ENCODE measurements around the gene SCLY. TPM values are rescaled to one million over a fixed set of nuclear protein-coding genes. Genes with fewer than 3 reads are reported as not detected.

Gene SCLY
- polyA plus RNA-seq, 3 donors, result 9.5 to 10.6 (median 10.3) TPM

- intact Hi-C loops (cut with micrococcal nuclease), result no loop called here
- no peaks in the 10 kb centered on the region for H3K36me3 Mint-ChIP-seq
- H2AFZ ChIP-seq (ENCODE audit: insufficient read depth, low read depth, low read length, poor library complexity, severe bottlenecking), result no peak overlapping the region
- no peak overlapping the region for H3K4me3 Mint-ChIP-seq
- H3K4me1 ChIP-seq (ENCODE audit: control insufficient read depth in 1 of 2, insufficient read depth in 2 of 2, low read length in 2 of 2), result peaks cover 16 to 17% of the 10 kb centered on the region in 2 donors
- no peaks in the 10 kb centered on the region for H3K27me3 ChIP-seq (ENCODE audit: control insufficient read depth in 2 of 2, insufficient read depth in 2 of 2, low read length in 2 of 2)
- no peak for DNase-seq
- TF ChIP-seq CTCF (IDR thresholded peaks at IDR 0.05), result no peak
- H3K4me3 ChIP-seq (replicated peaks in 1 of 3; ENCODE audit: low read depth in 2 of 3, low read length in 3 of 3), result no peak overlapping the region
- no peak overlapping the region for H3K27ac Mint-ChIP-seq
- 75% methylated on average over 6 of the region's 12 CpGs for WGBS (ENCODE audit: insufficient coverage)
- H3K79me2 ChIP-seq (ENCODE audit: insufficient read depth, low read length), result no peaks in the 10 kb centered on the region
- H3K27me3 Mint-ChIP-seq (ENCODE audit: low read depth in 3 of 3), result peaks cover 0 to 3% (median 0%) of the 10 kb centered on the region in 3 donors
- H3K9me3 Mint-ChIP-seq, result peaks cover 0 to 4% (median 0%) of the 10 kb centered on the region in 7 donors
- H3K9ac ChIP-seq (ENCODE audit: insufficient read depth, low read length, poor library complexity, severe bottlenecking), result no peak overlapping the region
- H3K9me3 ChIP-seq (replicated peaks in 1 of 2; ENCODE audit: control insufficient read depth in 1 of 2, insufficient read depth in 1 of 2, low read length in 2 of 2), result no peaks in the 10 kb centered on the region
- peaks cover 23% of the 10 kb centered on the region for H3K4me1 Mint-ChIP-seq
- no peaks in the 10 kb centered on the region for H3K36me3 ChIP-seq (replicated peaks in 1 of 2; ENCODE audit: control insufficient read depth in 1 of 2, insufficient read depth in 2 of 2, low read length in 2 of 2)
- H4K20me1 ChIP-seq (ENCODE audit: insufficient read depth, low read length), result no peaks in the 10 kb centered on the region
- H3K27ac ChIP-seq (ENCODE audit: low read depth in 1 of 2, low read length in 2 of 2), result no peak overlapping the region
- H3K4me2 ChIP-seq (replicated peaks; ENCODE audit: extremely low read depth, low read length, poor library complexity, severe bottlenecking), result no peak overlapping the region
Observed at GRCh38 chr2:238145851-238146250, 85.0 kb downstream of the SCLY start.

GRCh38 chr2:238146884-238147544 lies 86.2 kb downstream of the SCLY start:
- peaks cover 0 to 4% (median 0%) of the 10 kb centered on the region in 7 donors for H3K9me3 Mint-ChIP-seq
- no peak for TF ChIP-seq CTCF (IDR thresholded peaks at IDR 0.05)
- no peak overlapping the region for H3K4me3 Mint-ChIP-seq
- H2AFZ ChIP-seq (ENCODE audit: insufficient read depth, low read depth, low read length, poor library complexity, severe bottlenecking), result no peak overlapping the region
- no peak overlapping the region for H3K4me2 ChIP-seq (replicated peaks; ENCODE audit: extremely low read depth, low read length, poor library complexity, severe bottlenecking)
- no peak for DNase-seq
- H3K4me1 ChIP-seq (ENCODE audit: control insufficient read depth in 1 of 2, insufficient read depth in 2 of 2, low read length in 2 of 2), result peaks cover 4 to 5% of the 10 kb centered on the region in 2 donors
- 84% methylated on average over 8 of the region's 13 CpGs for WGBS (ENCODE audit: insufficient coverage)
- H3K36me3 Mint-ChIP-seq, result no peaks in the 10 kb centered on the region
- H3K9ac ChIP-seq (ENCODE audit: insufficient read depth, low read length, poor library complexity, severe bottlenecking), result no peak overlapping the region
- no peaks in the 10 kb centered on the region for H3K27me3 ChIP-seq (ENCODE audit: control insufficient read depth in 2 of 2, insufficient read depth in 2 of 2, low read length in 2 of 2)
- peaks cover 0 to 2% (median 0%) of the 10 kb centered on the region in 3 donors for H3K27me3 Mint-ChIP-seq (ENCODE audit: low read depth in 3 of 3)
- no peaks in the 10 kb centered on the region for H3K9me3 ChIP-seq (replicated peaks in 1 of 2; ENCODE audit: control insufficient read depth in 1 of 2, insufficient read depth in 1 of 2, low read length in 2 of 2)
- no peak overlapping the region for H3K27ac Mint-ChIP-seq
- H3K79me2 ChIP-seq (ENCODE audit: insufficient read depth, low read length), result no peaks in the 10 kb centered on the region
- intact Hi-C loops (cut with micrococcal nuclease), result no loop called here
- no peak overlapping the region for H3K4me3 ChIP-seq (replicated peaks in 1 of 3; ENCODE audit: low read depth in 2 of 3, low read length in 3 of 3)
- no peaks in the 10 kb centered on the region for H3K36me3 ChIP-seq (replicated peaks in 1 of 2; ENCODE audit: control insufficient read depth in 1 of 2, insufficient read depth in 2 of 2, low read length in 2 of 2)
- no peaks in the 10 kb centered on the region for H4K20me1 ChIP-seq (ENCODE audit: insufficient read depth, low read length)
- no peak overlapping the region for H3K27ac ChIP-seq (ENCODE audit: low read depth in 1 of 2, low read length in 2 of 2)
- peaks cover 11% of the 10 kb centered on the region for H3K4me1 Mint-ChIP-seq
